ENCODE data around the gene HIF1A. TPM values are rescaled to one million over a fixed set of nuclear protein-coding genes. Genes with fewer than 3 reads are reported as not detected.

Gene HIF1A
- total and polyA plus RNA-seq, 2 of the 13 experiments (the other 11 are each of a cell fraction or from before 2014, with no cell fraction given): 41.0 to 126 TPM

GRCh38 chr14:61761959-61762786 lies 66.9 kb downstream of the HIF1A start, which contains the start of gene SNAPC1 (continued):
- TF ChIP-seq ZNF615 (CRISPR knock-in tag; IDR thresholded peaks at IDR 0.05; ENCODE audit: borderline replicate concordance): no peak
- TF ChIP-seq ZNF362 (CRISPR knock-in tag; IDR thresholded peaks at IDR 0.05; ENCODE audit: borderline replicate concordance): no peak
- no peak for TF ChIP-seq ZBTB3 (CRISPR knock-in tag; IDR thresholded peaks at IDR 0.05; ENCODE audit: borderline replicate concordance, low read depth)
- TF ChIP-seq PAWR (CRISPR knock-in tag; IDR thresholded peaks at IDR 0.05; ENCODE audit: borderline replicate concordance): no peak
- TF ChIP-seq MZF1 (CRISPR knock-in tag; IDR thresholded peaks at IDR 0.05; ENCODE audit: borderline replicate concordance): no peak
- TF ChIP-seq ZUFSP (CRISPR knock-in tag; IDR thresholded peaks at IDR 0.05; ENCODE audit: borderline replicate concordance): no peak
- no peak for TF ChIP-seq ZBTB44 (CRISPR knock-in tag; IDR thresholded peaks at IDR 0.05)
- no peak for TF ChIP-seq CHCHD3 (CRISPR knock-in tag; IDR thresholded peaks at IDR 0.05)
- no peak for TF ChIP-seq ZSCAN31 (CRISPR knock-in tag; IDR thresholded peaks at IDR 0.05; ENCODE audit: low read depth)
- TF ChIP-seq MEIS1 (CRISPR knock-in tag; IDR thresholded peaks at IDR 0.05; ENCODE audit: borderline replicate concordance): no peak
- TF ChIP-seq SMARCC2 (IDR thresholded peaks at IDR 0.05): no peak
- TF ChIP-seq ZNF776 (CRISPR knock-in tag; IDR thresholded peaks at IDR 0.05): peak; percentile 58; the same call in 1 of the 2 replicates
- no peak for TF ChIP-seq HBP1 (CRISPR knock-in tag; IDR thresholded peaks at IDR 0.05; ENCODE audit: low read depth)
- no peak for TF ChIP-seq ZBTB43 (CRISPR knock-in tag; conservative IDR thresholded peaks at IDR 0.05)
- no peak for TF ChIP-seq RNF219 (CRISPR knock-in tag; IDR thresholded peaks at IDR 0.05)
- no peak for TF ChIP-seq SMARCE1 (IDR thresholded peaks at IDR 0.05; ENCODE audit: borderline replicate concordance)
- TF ChIP-seq MYNN (CRISPR knock-in tag; IDR thresholded peaks at IDR 0.05; ENCODE audit: low read depth): no peak
- TF ChIP-seq ZNF878 (CRISPR knock-in tag; IDR thresholded peaks at IDR 0.05): no peak
- peak; percentile 80 for TF ChIP-seq SAP130 (CRISPR knock-in tag; IDR thresholded peaks at IDR 0.05; ENCODE audit: low read depth)

Measured in HepG2 (cell line).